BLaER1 treated with 17β-estradiol and CSF1 and Interleukin-3, amounts not matched to agents 10 nM and 100 nM (cell line): Measurements from ENCODE around the gene CASP2.
"Not testable (repeated sequence)": the region's sequence is repeated elsewhere in the genome, so short reads cannot be mapped to it uniquely, and the experiment has no call there.

ENCODE experiments used
- H3K27ac ChIP-seq, 11 experiments: shearing (Covaris generic); formaldehyde crosslinking; 2 replicates each; pipeline ENCODE4 v1.8.1; 2022
- H3K27me3 ChIP-seq, 11 experiments: shearing (Covaris generic); formaldehyde crosslinking; 2 replicates each; pipeline ENCODE4 v1.8.1; 2022
- H3K36me3 ChIP-seq, 11 experiments: shearing (Covaris generic); formaldehyde crosslinking; 2 replicates each; pipeline ENCODE4 v1.8.1; 2022
- H3K4me1 ChIP-seq, 10 experiments: shearing (Covaris generic); formaldehyde crosslinking; 2 replicates each; pipeline ENCODE4 v1.8.1; 2022
- H3K4me2 ChIP-seq, 11 experiments: shearing (Covaris generic); formaldehyde crosslinking; 2 replicates each; pipeline ENCODE4 v1.8.1; 2022
- H3K4me3 ChIP-seq, 10 experiments: shearing (Covaris generic); formaldehyde crosslinking; 2 replicates each; pipeline ENCODE4 v1.8.1; 2022
- H3K9ac ChIP-seq, 11 experiments: shearing (Covaris generic); formaldehyde crosslinking; 2 replicates each; pipeline ENCODE4 v1.8.1; 2022
- H3K9me3 ChIP-seq, 11 experiments: shearing (Covaris generic); formaldehyde crosslinking; replicated peaks in 1 of 11; 2 replicates each; pipeline ENCODE4 v1.8.1; 2022
- H4K20me1 ChIP-seq, 11 experiments: shearing (Covaris generic); formaldehyde crosslinking; 2 replicates each; pipeline ENCODE4 v1.8.1; 2022
- Cebpa-rat ChIP-seq, 11 experiments: shearing (Covaris generic); IDR thresholded peaks; 2 replicates each; pipeline ENCODE4 v1.8.1; 2022

The CASP2 gene

GRCh38 chr7:143256932-143257331 lies 31.2 kb upstream of the CASP2 start:
- H3K9ac ChIP-seq: no peak overlapping the region
- H3K4me3 ChIP-seq: no peak overlapping the region
- peak overlapping the region in 2 of 11 experiments; percentile 15 to 36; a peak in 2 of 22 replicates for H3K27ac ChIP-seq
- peaks cover 9 to 25% (median 22%) of the 10 kb centered on the region in 11 experiments; a peak in 18 of 22 replicates for H3K9me3 ChIP-seq
- H4K20me1 ChIP-seq: no peaks in the 10 kb centered on the region
- H3K27me3 ChIP-seq: no peaks in the 10 kb centered on the region
- H3K4me2 ChIP-seq: peak overlapping the region in 9 of 11 experiments; percentile 4 to 57 (median 48); a peak in 13 of 22 replicates
- no peak for TF ChIP-seq Cebpa-rat (IDR thresholded peaks at IDR 0.05)
- H3K36me3 ChIP-seq: 0 out of 22 replicates have a peak, but pooled peaks cover 0 to 5% (median 0%) of the 10 kb centered on the region in 11 experiments
- peaks cover 29 to 64% (median 37%) of the 10 kb centered on the region in 10 experiments for H3K4me1 ChIP-seq

- peaks cover 5 to 20% (median 17%) of the 10 kb centered on the region in 11 experiments; a peak in 18 of 22 replicates for H3K9me3 ChIP-seq
- peaks cover 27 to 60% (median 36%) of the 10 kb centered on the region in 10 experiments for H3K4me1 ChIP-seq
- H3K9ac ChIP-seq: no peak overlapping the region
- H3K27ac ChIP-seq: no peak overlapping the region
- H3K4me3 ChIP-seq: no peak overlapping the region
- no peaks in the 10 kb centered on the region for H3K27me3 ChIP-seq
- H3K36me3 ChIP-seq: 0 out of 22 replicates have a peak, but pooled peaks cover 0 to 5% (median 0%) of the 10 kb centered on the region in 11 experiments
- no peak for TF ChIP-seq Cebpa-rat (IDR thresholded peaks at IDR 0.05)
- no peak overlapping the region for H3K4me2 ChIP-seq
- H4K20me1 ChIP-seq: no peaks in the 10 kb centered on the region
Observed at GRCh38 chr7:143257501-143257900, 30.6 kb upstream of the CASP2 start.

- TF ChIP-seq Cebpa-rat (IDR thresholded peaks at IDR 0.05): no peak
- Histone ChIP-seq H3K4me1 (peaks cover 34 to 56% (median 42%) of the 10 kb centered on the region in 10 experiments), H3K4me2 (peak overlapping the region; percentile 31 to 72 (median 55)), H3K4me3 (no peak overlapping the region), H4K20me1 (no peaks in the 10 kb centered on the region), H3K36me3 (0 out of 22 replicates have a peak, but pooled peaks cover 0 to under 1% (median 0%) of the 10 kb centered on the region in 11 experiments), H3K9me3 (peaks cover 0 to 7% (median 6%) of the 10 kb centered on the region in 11 experiments; a peak in 16 of 22 replicates), H3K27me3 (no peaks in the 10 kb centered on the region), H3K27ac (peak overlapping the region in 2 of 11 experiments; percentile 22; a peak in 3 of 22 replicates), H3K9ac (peak overlapping the region in 2 of 11 experiments; percentile 13 to 46; a peak in 2 of 22 replicates)
Observed at GRCh38 chr7:143258831-143259230, 29.3 kb upstream of the CASP2 start.

GRCh38 chr7:143259765-143260164 lies 28.4 kb upstream of the CASP2 start:
- H3K4me3 ChIP-seq: no peak overlapping the region
- H4K20me1 ChIP-seq: peaks cover 0 to 1% (median 0%) of the 10 kb centered on the region in 11 experiments; a peak in 1 of 22 replicates
- no peak overlapping the region for H3K9ac ChIP-seq
- no peak overlapping the region for H3K4me2 ChIP-seq
- H3K27me3 ChIP-seq: no peaks in the 10 kb centered on the region
- no peaks in the 10 kb centered on the region for H3K9me3 ChIP-seq
- H3K27ac ChIP-seq: no peak overlapping the region
- H3K36me3 ChIP-seq: peaks cover 0 to 5% (median under 1%) of the 10 kb centered on the region in 11 experiments; a peak in 10 of 22 replicates
- peaks cover 43 to 59% (median 51%) of the 10 kb centered on the region in 10 experiments for H3K4me1 ChIP-seq
- no peak for TF ChIP-seq Cebpa-rat (IDR thresholded peaks at IDR 0.05)

- H3K36me3 ChIP-seq: peaks cover 10 to 27% (median 22%) of the 10 kb centered on the region in 11 experiments; a peak in 18 of 22 replicates
- no peak overlapping the region for H3K4me2 ChIP-seq
Observed at GRCh38 chr7:143261901-143262300, 26.2 kb upstream of the CASP2 start.

GRCh38 chr7:143263266-143264195 lies 24.6 kb upstream of the CASP2 start, which contains the start of gene GSTK1:
TSS of gene GSTK1 (plus strand) at chr7:143263441. CDS start at chr7:143263514, 73 bp downstream.
- peak within 1 kb of the TSS; percentile 78 to 92 (median 86) for H3K9ac ChIP-seq
- peaks cover 0 to 34% (median 0%) of the 10 kb centered on the region in 11 experiments; a peak in 6 of 22 replicates for H4K20me1 ChIP-seq
- peaks cover 44 to 63% (median 59%) of the 10 kb centered on the region in 10 experiments for H3K4me1 ChIP-seq
- H3K4me2 ChIP-seq: peak within 1 kb of the TSS; percentile 74 to 96 (median 92)
- H3K36me3 ChIP-seq: peaks cover 23 to 43% (median 38%) of the 10 kb centered on the region in 11 experiments; a peak in 21 of 22 replicates
- TF ChIP-seq Cebpa-rat (IDR thresholded peaks at IDR 0.05): no peak
- H3K27me3 ChIP-seq: no peaks in the 10 kb centered on the region
- H3K9me3 ChIP-seq: no peaks in the 10 kb centered on the region
- peak within 1 kb of the TSS; percentile 67 to 90 (median 83) for H3K27ac ChIP-seq
- H3K4me3 ChIP-seq: peak within 1 kb of the TSS; percentile 68 to 92 (median 84)

More at GRCh38 chr7:143261901-143262300, 26.2 kb upstream of the CASP2 start:
- Histone ChIP-seq H3K9ac (no peak overlapping the region), H3K27ac (no peak overlapping the region), H3K4me1 (peaks cover 33 to 59% (median 48%) of the 10 kb centered on the region in 10 experiments), H3K9me3 (no peaks in the 10 kb centered on the region), H3K27me3 (no peaks in the 10 kb centered on the region), H4K20me1 (peaks cover 0 to 18% (median 0%) of the 10 kb centered on the region in 11 experiments; a peak in 5 of 22 replicates), H3K4me3 (no peak overlapping the region)
- no peak for TF ChIP-seq Cebpa-rat (IDR thresholded peaks at IDR 0.05)

GRCh38 chr7:143264196-143264568 lies 24.0 kb upstream of the CASP2 start:
- H3K9me3 ChIP-seq, H3K27me3 ChIP-seq: not testable (repeated sequence)
- Histone ChIP-seq H3K36me3 (peaks cover 28 to 49% (median 44%) of the 10 kb centered on the region in 11 experiments; a peak in 21 of 22 replicates), H3K27ac (peak overlapping the region; percentile 67 to 90 (median 83); a peak in 18 of 22 replicates), H3K4me1 (peaks cover 45 to 63% (median 59%) of the 10 kb centered on the region in 10 experiments), H4K20me1 (peaks cover 0 to 41% (median 4%) of the 10 kb centered on the region in 11 experiments; a peak in 8 of 22 replicates), H3K9ac (peak overlapping the region; percentile 78 to 92 (median 86)), H3K4me2 (peak overlapping the region; percentile 74 to 96 (median 92)), H3K4me3 (peak overlapping the region; percentile 68 to 92 (median 84))

- H3K4me3 ChIP-seq: peak overlapping the region in 8 of 10 experiments; percentile 68 to 92 (median 82); a peak in 14 of 20 replicates
- H3K36me3 ChIP-seq: peaks cover 38 to 59% (median 54%) of the 10 kb centered on the region in 11 experiments; a peak in 21 of 22 replicates
- H3K27ac ChIP-seq: peak overlapping the region in 4 of 11 experiments; percentile 78 to 90 (median 82); a peak in 3 of 22 replicates
- H3K4me1 ChIP-seq: peaks cover 49 to 68% (median 62%) of the 10 kb centered on the region in 10 experiments
- no peak for TF ChIP-seq Cebpa-rat (IDR thresholded peaks at IDR 0.05)
- no peaks in the 10 kb centered on the region for H3K9me3 ChIP-seq
- H3K27me3 ChIP-seq: no peaks in the 10 kb centered on the region
- H3K9ac ChIP-seq: peak overlapping the region in 7 of 11 experiments; percentile 13 to 89 (median 86); a peak in 8 of 22 replicates
- H4K20me1 ChIP-seq: peaks cover 0 to 47% (median 6%) of the 10 kb centered on the region in 11 experiments; a peak in 8 of 22 replicates
- H3K4me2 ChIP-seq: peak overlapping the region; percentile 74 to 96 (median 92)
Observed at GRCh38 chr7:143265017-143265693, 23.0 kb upstream of the CASP2 start.
